ENCODE results near the gene ARFGAP1. TPM values are rescaled to one million over a fixed set of nuclear protein-coding genes. Genes with fewer than 3 reads are reported as not detected.
A peak's percentile ranks its signal among the peaks of the same experiment; 100 is the strongest.

ARFGAP1 gene
- total and polyA plus RNA-seq, 2 experiments from 2014 or later, result 41.5 to 95.5 TPM

DNA sequence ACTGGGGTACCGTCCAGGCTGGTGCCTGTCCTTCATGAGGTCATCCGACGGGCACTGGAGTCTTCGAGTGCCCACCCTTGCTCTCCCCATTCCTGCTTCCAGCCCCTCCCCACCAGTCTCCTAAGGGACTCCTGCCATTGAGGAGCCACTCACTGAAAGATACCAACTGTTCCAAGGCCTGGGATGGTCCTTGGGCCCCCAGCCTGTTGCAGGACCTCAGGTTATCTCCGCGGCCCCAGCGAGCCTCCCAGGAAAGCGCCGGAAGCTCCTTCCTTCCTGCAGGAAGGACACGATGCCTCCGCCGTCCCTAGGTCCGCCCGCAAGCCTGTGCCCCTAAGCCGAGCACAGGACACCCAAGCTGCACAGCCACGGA, 19.6 kb upstream of the ARFGAP1 start:
- Histone ChIP-seq H3K79me2 (replicated peaks; ENCODE audit: insufficient read depth) (no peaks in the 10 kb centered on the region), H3K27me3 (ENCODE audit: insufficient read depth) (peaks cover 40% of the 10 kb centered on the region), H4K20me1 (replicated peaks; ENCODE audit: insufficient read depth) (no peaks in the 10 kb centered on the region), H3K4me3 (peak overlapping the region; percentile 75), H3K27ac (ENCODE audit: low read depth) (no peak overlapping the region), H3K9me2 (ENCODE audit: insufficient read depth) (no peaks in the 10 kb centered on the region), H3F3A (replicated peaks; ENCODE audit: low read depth) (no peaks in the 10 kb centered on the region), H3K4me1 (ENCODE audit: insufficient read depth) (no peaks in the 10 kb centered on the region; the same call in 1 of the 2 replicates), H3K36me3 (ENCODE audit: insufficient read depth) (no peaks in the 10 kb centered on the region), H2AFZ (peak overlapping the region; percentile 90), H3K4me2 (peak overlapping the region; percentile 90)
- peak overlapping the region; percentile 66 for H3K4me3 Mint-ChIP-seq
- peaks cover 48% of the 10 kb centered on the region for H3K27me3 Mint-ChIP-seq (ENCODE audit: insufficient read depth, low read depth, poor library complexity)
- H3K27ac Mint-ChIP-seq, result no peak overlapping the region
- peaks cover 30% of the 10 kb centered on the region for H3K4me1 Mint-ChIP-seq
- ATAC-seq (peak; percentile 9), DNase-seq (ENCODE audit: low spot score) (no peak)
- H3K9me3 Mint-ChIP-seq, result peaks cover 3% of the 10 kb centered on the region; the same call in 2 of the 3 replicates
- 0 out of 2 replicates have a peak, but pooled peaks have one; percentile 36 for TF ChIP-seq POLR2AphosphoS5 (IDR thresholded peaks at IDR 0.05; ENCODE audit: low read depth)
- no peak for TF ChIP-seq JUNB (IDR thresholded peaks at IDR 0.05; ENCODE audit: unreplicated experiment)
- H3K36me3 Mint-ChIP-seq (ENCODE audit: low read depth), result no peaks in the 10 kb centered on the region; the same call in 2 of the 3 replicates

GRCh38 chr20:63253438-63254231, 19.0 kb upstream of the ARFGAP1 start:
- peak overlapping the region; percentile 66 for H3K4me3 Mint-ChIP-seq
- peak overlapping the region; percentile 75 for H3K4me3 ChIP-seq
- H3K27me3 ChIP-seq (ENCODE audit: insufficient read depth), result peaks cover 40% of the 10 kb centered on the region
- H3K9me2 ChIP-seq (ENCODE audit: insufficient read depth), result no peaks in the 10 kb centered on the region
- H3K4me1 ChIP-seq (ENCODE audit: insufficient read depth), result no peaks in the 10 kb centered on the region; the same call in 1 of the 2 replicates
- H4K20me1 ChIP-seq (replicated peaks; ENCODE audit: insufficient read depth), result no peaks in the 10 kb centered on the region
- peak overlapping the region; percentile 90 for H3K4me2 ChIP-seq
- H3K27ac Mint-ChIP-seq, result no peak overlapping the region
- no peak overlapping the region for H3K27ac ChIP-seq (ENCODE audit: low read depth)
- H3K79me2 ChIP-seq (replicated peaks; ENCODE audit: insufficient read depth), result no peaks in the 10 kb centered on the region
- H3K9me3 Mint-ChIP-seq, result peaks cover 3% of the 10 kb centered on the region; the same call in 2 of the 3 replicates
- no peaks in the 10 kb centered on the region for H3K36me3 ChIP-seq (ENCODE audit: insufficient read depth)
- H3K4me1 Mint-ChIP-seq, result peaks cover 25% of the 10 kb centered on the region
- TF ChIP-seq EZH2 (IDR thresholded peaks at IDR 0.05; ENCODE audit: low read depth, unreplicated experiment) (peak; percentile 45), ETS1 (IDR thresholded peaks at IDR 0.05) (no peak), POLR2AphosphoS5 (IDR thresholded peaks at IDR 0.05; ENCODE audit: low read depth) (no peak), REST (IDR thresholded peaks at IDR 0.05; ENCODE audit: unreplicated experiment) (no peak)
- no peaks in the 10 kb centered on the region; the same call in 2 of the 3 replicates for H3K36me3 Mint-ChIP-seq (ENCODE audit: low read depth)
- H3F3A ChIP-seq (replicated peaks; ENCODE audit: low read depth), result no peaks in the 10 kb centered on the region
- DNase-seq (ENCODE audit: low spot score) (peak; percentile 84), ATAC-seq (peak; percentile 60)
- peaks cover 48% of the 10 kb centered on the region for H3K27me3 Mint-ChIP-seq (ENCODE audit: insufficient read depth, low read depth, poor library complexity)
- H2AFZ ChIP-seq, result peak overlapping the region; percentile 90
